GM10266 (cell line): ENCODE measurements around the gene MRPL11.

Experiments used
- DNase-seq: peaks from one replicate; pipeline ENCODE4 v3.0.0; 2012; ENCODE audit errors: extremely low spot score
- TF ChIP-seq, protein P1 (sequence below): IDR thresholded peaks from 2 replicates; pipeline ENCODE4 v1.5.1; 2012; ENCODE audit warnings: mild to moderate bottlenecking, low read depth; ENCODE audit not compliant: control insufficient read depth, insufficient read depth; ENCODE audit errors: missing control alignments

The MRPL11 gene

GRCh38 chr11:66426314-66426713 is 12.3 kb downstream of the MRPL11 start:
- TF ChIP-seq, protein P1, sequence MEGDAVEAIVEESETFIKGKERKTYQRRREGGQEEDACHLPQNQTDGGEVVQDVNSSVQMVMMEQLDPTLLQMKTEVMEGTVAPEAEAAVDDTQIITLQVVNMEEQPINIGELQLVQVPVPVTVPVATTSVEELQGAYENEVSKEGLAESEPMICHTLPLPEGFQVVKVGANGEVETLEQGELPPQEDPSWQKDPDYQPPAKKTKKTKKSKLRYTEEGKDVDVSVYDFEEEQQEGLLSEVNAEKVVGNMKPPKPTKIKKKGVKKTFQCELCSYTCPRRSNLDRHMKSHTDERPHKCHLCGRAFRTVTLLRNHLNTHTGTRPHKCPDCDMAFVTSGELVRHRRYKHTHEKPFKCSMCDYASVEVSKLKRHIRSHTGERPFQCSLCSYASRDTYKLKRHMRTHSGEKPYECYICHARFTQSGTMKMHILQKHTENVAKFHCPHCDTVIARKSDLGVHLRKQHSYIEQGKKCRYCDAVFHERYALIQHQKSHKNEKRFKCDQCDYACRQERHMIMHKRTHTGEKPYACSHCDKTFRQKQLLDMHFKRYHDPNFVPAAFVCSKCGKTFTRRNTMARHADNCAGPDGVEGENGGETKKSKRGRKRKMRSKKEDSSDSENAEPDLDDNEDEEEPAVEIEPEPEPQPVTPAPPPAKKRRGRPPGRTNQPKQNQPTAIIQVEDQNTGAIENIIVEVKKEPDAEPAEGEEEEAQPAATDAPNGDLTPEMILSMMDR, result no peak
- DNase-seq, result no peak

- DNase-seq, result peak; percentile 95
- TF ChIP-seq, protein P1, result no peak
Measured at GRCh38 chr11:66421492-66422205, 17.0 kb downstream of the MRPL11 start.

DNA sequence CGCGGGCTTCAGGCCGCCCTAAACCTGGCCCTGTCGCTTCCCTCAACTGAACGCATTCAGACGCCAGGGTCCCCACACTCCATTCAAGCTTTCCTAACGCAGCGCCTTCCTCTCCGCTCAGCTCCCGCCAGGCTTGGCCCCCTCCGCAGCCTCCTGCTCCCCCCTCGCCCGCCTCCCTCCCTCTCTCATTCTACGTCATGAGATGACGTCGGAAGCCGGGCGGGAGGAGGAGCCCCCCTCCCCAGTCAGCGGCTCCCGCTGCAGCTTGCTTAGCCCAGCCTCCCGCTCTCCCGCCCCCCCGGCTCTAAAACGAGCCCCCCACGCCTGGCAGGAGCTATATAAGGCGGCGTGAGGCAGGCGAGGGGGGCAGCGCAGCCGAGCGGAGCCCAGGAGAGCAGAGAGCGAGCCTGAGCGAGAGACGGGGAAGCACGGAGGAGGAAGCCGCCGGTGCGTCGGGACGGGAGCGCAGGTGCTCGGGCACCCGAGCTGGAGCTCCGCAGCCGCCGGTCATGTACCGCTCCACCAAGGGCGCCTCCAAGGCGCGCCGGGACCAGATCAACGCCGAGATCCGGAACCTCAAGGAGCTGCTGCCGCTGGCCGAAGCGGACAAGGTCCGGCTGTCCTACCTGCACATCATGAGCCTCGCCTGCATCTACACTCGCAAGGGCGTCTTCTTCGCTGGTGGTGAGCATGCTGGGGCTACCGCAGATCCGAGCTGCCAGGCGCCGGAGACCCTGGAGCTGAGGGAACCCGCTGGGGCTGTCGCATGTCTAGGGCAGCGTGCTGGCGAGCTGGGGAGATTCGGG is 17.8 kb downstream of the MRPL11 start, which contains the start of gene NPAS4:
Gene NPAS4, plus strand, starts transcription at position 365 of the 806 bp plus-strand sequence. Its CDS starts 145 bp downstream, at position 510.
- no peak for DNase-seq
- TF ChIP-seq, protein P1, result no peak

- TF ChIP-seq, protein P1, result no peak
- no peak for DNase-seq
Measured at GRCh38 chr11:66419825-66420224, 18.8 kb downstream of the MRPL11 start.

- no peak for DNase-seq
- TF ChIP-seq, protein P1, result no peak
Measured at GRCh38 chr11:66418986-66419308, 19.7 kb downstream of the MRPL11 start.

GRCh38 chr11:66418168-66418985 is 20.3 kb downstream of the MRPL11 start:
- TF ChIP-seq, protein P1, result peak; percentile 26

More at GRCh38 chr11:66418168-66418985, 20.3 kb downstream of the MRPL11 start:
- peak; percentile 72 for DNase-seq
